ENCODE measurements around the gene ZNF609. TPM values are rescaled to one million over a fixed set of nuclear protein-coding genes. Genes with fewer than 3 reads are reported as not detected.
A peak's percentile ranks its signal among the peaks of the same experiment; 100 is the strongest.

Gene ZNF609
- total RNA-seq, 1 donor from 2014 or later, result 80.5 TPM

- TF ChIP-seq, protein P1, sequence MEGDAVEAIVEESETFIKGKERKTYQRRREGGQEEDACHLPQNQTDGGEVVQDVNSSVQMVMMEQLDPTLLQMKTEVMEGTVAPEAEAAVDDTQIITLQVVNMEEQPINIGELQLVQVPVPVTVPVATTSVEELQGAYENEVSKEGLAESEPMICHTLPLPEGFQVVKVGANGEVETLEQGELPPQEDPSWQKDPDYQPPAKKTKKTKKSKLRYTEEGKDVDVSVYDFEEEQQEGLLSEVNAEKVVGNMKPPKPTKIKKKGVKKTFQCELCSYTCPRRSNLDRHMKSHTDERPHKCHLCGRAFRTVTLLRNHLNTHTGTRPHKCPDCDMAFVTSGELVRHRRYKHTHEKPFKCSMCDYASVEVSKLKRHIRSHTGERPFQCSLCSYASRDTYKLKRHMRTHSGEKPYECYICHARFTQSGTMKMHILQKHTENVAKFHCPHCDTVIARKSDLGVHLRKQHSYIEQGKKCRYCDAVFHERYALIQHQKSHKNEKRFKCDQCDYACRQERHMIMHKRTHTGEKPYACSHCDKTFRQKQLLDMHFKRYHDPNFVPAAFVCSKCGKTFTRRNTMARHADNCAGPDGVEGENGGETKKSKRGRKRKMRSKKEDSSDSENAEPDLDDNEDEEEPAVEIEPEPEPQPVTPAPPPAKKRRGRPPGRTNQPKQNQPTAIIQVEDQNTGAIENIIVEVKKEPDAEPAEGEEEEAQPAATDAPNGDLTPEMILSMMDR (IDR thresholded peaks at IDR 0.05; ENCODE audit: partially characterized antibody, unreplicated experiment), result no peak
- Mint-ChIP-seq H3K4me3 (ENCODE audit: unreplicated experiment) (peak overlapping the region; percentile 94), H3K4me1 (ENCODE audit: low read depth, unreplicated experiment) (peaks cover 37% of the 10 kb centered on the region), H3K36me3 (ENCODE audit: unreplicated experiment) (no peaks in the 10 kb centered on the region), H3K27ac (ENCODE audit: unreplicated experiment) (peak overlapping the region; percentile 97), H3K27me3 (ENCODE audit: unreplicated experiment) (peaks cover 11% of the 10 kb centered on the region), H3K9me3 (ENCODE audit: unreplicated experiment) (peaks cover 11% of the 10 kb centered on the region)
- no peak for DNase-seq
Measured at GRCh38 chr15:64462492-64462891, 2.1 kb downstream of the ZNF609 start.

DNA sequence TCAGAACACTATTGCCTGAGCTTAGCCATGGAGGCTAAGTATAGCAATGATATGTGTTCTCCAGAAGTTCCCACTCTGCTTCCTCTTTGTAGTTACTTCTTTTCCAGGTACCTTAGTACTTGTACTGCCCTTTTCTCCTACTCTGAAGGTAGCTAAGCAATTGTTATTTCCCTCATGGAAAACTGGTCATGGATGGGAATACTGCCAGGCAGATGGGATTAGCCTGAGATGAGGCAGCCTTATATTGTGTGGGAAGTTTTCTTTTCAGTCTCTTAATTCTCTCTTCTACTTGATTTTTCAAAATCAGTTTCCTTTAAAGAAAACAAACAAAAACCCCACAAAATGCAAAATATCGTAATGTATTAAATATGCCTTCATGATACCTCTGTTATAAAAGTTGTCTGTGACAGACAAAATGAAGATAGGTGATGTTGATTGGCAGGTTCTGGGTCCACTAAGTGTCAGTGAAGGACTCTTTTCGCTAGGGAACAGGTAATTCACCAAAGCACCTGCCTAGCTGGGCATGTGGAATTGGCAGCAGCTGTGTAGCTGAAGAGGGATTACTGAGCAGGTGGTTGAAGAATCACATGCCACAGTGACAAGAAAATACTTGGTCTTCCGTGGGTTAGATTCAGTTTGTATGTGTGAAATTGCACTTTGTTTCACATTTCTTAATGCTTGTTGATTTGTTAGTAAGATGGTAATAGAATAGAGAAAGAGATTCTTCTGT, 4.1 kb downstream of the ZNF609 start:
- Mint-ChIP-seq H3K4me1 (ENCODE audit: low read depth, unreplicated experiment) (peaks cover 34% of the 10 kb centered on the region), H3K9me3 (ENCODE audit: unreplicated experiment) (peaks cover 11% of the 10 kb centered on the region), H3K27me3 (ENCODE audit: unreplicated experiment) (peaks cover 12% of the 10 kb centered on the region), H3K36me3 (ENCODE audit: unreplicated experiment) (no peaks in the 10 kb centered on the region), H3K4me3 (ENCODE audit: unreplicated experiment) (peak overlapping the region; percentile 35), H3K27ac (ENCODE audit: unreplicated experiment) (no peak overlapping the region)
- TF ChIP-seq, protein P1 (IDR thresholded peaks at IDR 0.05; ENCODE audit: partially characterized antibody, unreplicated experiment), result no peak
- DNase-seq, result no peak

DNA sequence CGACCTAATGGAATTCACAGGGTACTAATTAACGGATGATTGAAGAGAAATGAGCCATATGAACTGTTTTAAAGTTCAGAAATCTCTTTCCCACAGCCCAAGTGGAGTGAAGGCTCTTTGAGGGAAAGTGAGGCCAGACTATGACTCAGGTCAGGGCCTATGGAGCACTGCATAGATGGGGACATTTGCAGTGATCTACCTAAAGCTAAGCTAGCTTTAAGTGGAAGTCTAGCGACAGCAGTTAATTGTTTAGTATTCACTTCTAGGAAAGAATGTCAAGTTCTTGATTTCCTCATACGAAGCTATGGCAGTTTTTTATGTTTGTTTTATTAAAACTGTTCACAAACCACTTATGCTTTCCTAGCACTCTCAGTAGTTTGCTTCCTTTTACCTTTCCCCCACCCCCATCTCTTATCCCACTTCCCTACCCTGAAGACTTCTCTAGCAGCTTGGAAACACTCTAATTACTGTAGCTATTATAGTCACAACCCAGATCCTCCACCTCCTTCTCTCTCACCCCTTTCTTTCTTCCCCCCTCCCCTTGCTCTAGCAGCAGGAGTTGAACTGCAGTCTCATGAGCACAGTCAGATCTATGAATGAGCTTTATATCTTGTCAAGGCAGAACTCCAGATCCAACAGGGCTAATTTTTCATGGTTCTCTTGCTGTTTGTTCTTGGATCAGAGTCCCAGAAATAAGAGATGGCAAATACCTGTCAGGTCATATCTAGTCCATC, 6.2 kb downstream of the ZNF609 start:
- peaks cover 2% of the 10 kb centered on the region for H3K27me3 Mint-ChIP-seq (ENCODE audit: unreplicated experiment)
- no peak overlapping the region for H3K4me3 Mint-ChIP-seq (ENCODE audit: unreplicated experiment)
- H3K9me3 Mint-ChIP-seq (ENCODE audit: unreplicated experiment), result peaks cover 2% of the 10 kb centered on the region
- DNase-seq, result no peak
- H3K4me1 Mint-ChIP-seq (ENCODE audit: low read depth, unreplicated experiment), result peaks cover 27% of the 10 kb centered on the region
- H3K36me3 Mint-ChIP-seq (ENCODE audit: unreplicated experiment), result no peaks in the 10 kb centered on the region
- peak overlapping the region; percentile 10 for H3K27ac Mint-ChIP-seq (ENCODE audit: unreplicated experiment)
- TF ChIP-seq, protein P1 (IDR thresholded peaks at IDR 0.05; ENCODE audit: partially characterized antibody, unreplicated experiment), result no peak

DNA sequence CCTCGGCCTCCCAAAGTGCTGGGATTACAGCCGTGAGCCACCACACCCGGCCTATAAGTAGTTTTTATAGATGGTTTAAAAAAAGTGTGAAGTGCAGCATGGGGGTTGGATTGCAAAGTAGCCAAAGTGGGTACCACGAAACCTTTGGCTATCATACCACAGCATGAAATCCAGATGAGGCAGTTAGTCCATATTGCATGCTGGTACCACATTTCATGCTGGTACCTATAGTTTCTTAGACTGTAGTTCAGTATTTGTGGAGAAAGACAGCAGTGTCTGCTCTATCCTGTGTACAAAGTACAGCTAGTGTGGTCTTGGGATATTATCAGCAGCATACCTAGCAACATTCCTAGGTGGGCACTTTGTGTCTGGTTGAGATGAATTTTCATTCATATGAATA, 11.8 kb downstream of the ZNF609 start:
- Mint-ChIP-seq H3K27me3 (ENCODE audit: unreplicated experiment) (peaks cover 5% of the 10 kb centered on the region), H3K27ac (ENCODE audit: unreplicated experiment) (no peak overlapping the region), H3K36me3 (ENCODE audit: unreplicated experiment) (no peaks in the 10 kb centered on the region), H3K4me3 (ENCODE audit: unreplicated experiment) (no peak overlapping the region), H3K4me1 (ENCODE audit: low read depth, unreplicated experiment) (peaks cover 15% of the 10 kb centered on the region), H3K9me3 (ENCODE audit: unreplicated experiment) (no peaks in the 10 kb centered on the region)
- DNase-seq, result no peak
- TF ChIP-seq, protein P1 (IDR thresholded peaks at IDR 0.05; ENCODE audit: partially characterized antibody, unreplicated experiment), result no peak

- H3K4me1 Mint-ChIP-seq (ENCODE audit: low read depth, unreplicated experiment), result peaks cover 13% of the 10 kb centered on the region
- H3K4me3 Mint-ChIP-seq (ENCODE audit: unreplicated experiment), result no peak overlapping the region
- no peaks in the 10 kb centered on the region for H3K9me3 Mint-ChIP-seq (ENCODE audit: unreplicated experiment)
- no peak overlapping the region for H3K27ac Mint-ChIP-seq (ENCODE audit: unreplicated experiment)
- TF ChIP-seq, protein P1 (IDR thresholded peaks at IDR 0.05; ENCODE audit: partially characterized antibody, unreplicated experiment), result no peak
- H3K36me3 Mint-ChIP-seq (ENCODE audit: unreplicated experiment), result no peaks in the 10 kb centered on the region
- peaks cover 3% of the 10 kb centered on the region for H3K27me3 Mint-ChIP-seq (ENCODE audit: unreplicated experiment)
- DNase-seq, result no peak
Measured at GRCh38 chr15:64474846-64475245, 14.5 kb downstream of the ZNF609 start.

All from glutamatergic neuron (in vitro differentiated cells).